Smooth muscle cell (in vitro differentiated cells): ENCODE results near the gene NSUN2. TPM values are rescaled to one million over a fixed set of nuclear protein-coding genes. Genes with fewer than 3 reads are reported as not detected.

Source experiments
- DNase-seq: peaks from one replicate; lab custom pipeline; 2025; ENCODE audit not compliant: unreplicated experiment; lab: John Stamatoyannopoulos, UW
- H2AFZ ChIP-seq: fragments of 200-600 bp; sonication (generic); 2 replicates; pipeline ENCODE4 v1.6.0; 2016; ENCODE audit warnings: antibody characterized with exemption, low read depth, mild to moderate bottlenecking
- H3F3A ChIP-seq: fragments of 200-600 bp; sonication (generic); 2 replicates; pipeline ENCODE4 v1.6.0; 2017; ENCODE audit warnings: antibody characterized with exemption, low read depth
- H3K27ac ChIP-seq: fragments of 200-600 bp; sonication (generic); 2 replicates; pipeline ENCODE4 v1.5.1; 2016; ENCODE audit warnings: low read depth, mild to moderate bottlenecking
- H3K27me3 ChIP-seq: fragments of 200-600 bp; sonication (generic); 2 replicates; pipeline ENCODE4 v1.6.1; 2016; ENCODE audit warnings: low read depth, mild to moderate bottlenecking
- H3K36me3 ChIP-seq: fragments of 200-600 bp; sonication (generic); 2 replicates; pipeline ENCODE4 v1.5.1; 2016; ENCODE audit warnings: low read depth
- H3K4me1 ChIP-seq: fragments of 200-600 bp; sonication (generic); 2 replicates; pipeline ENCODE4 v1.5.1; 2016; ENCODE audit warnings: low read depth
- H3K4me2 ChIP-seq: fragments of 200-600 bp; sonication (generic); 2 replicates; pipeline ENCODE4 v1.6.0; 2016; ENCODE audit warnings: mild to moderate bottlenecking
- H3K4me3 ChIP-seq: fragments of 200-600 bp; sonication (generic); 2 replicates; pipeline ENCODE4 v1.5.1; 2016; ENCODE audit warnings: mild to moderate bottlenecking
- H3K79me2 ChIP-seq: fragments of 200-600 bp; sonication (generic); 2 replicates; pipeline ENCODE4 v1.6.0; 2016; ENCODE audit warnings: low read depth, mild to moderate bottlenecking
- H3K9ac ChIP-seq: fragments of 200-600 bp; sonication (generic); 2 replicates; pipeline ENCODE4 v1.6.0; 2016; ENCODE audit warnings: low read depth
- H3K9me3 ChIP-seq: fragments of 200-600 bp; sonication (generic); replicated peaks from 2 replicates; pipeline ENCODE4 v1.5.1; 2016; ENCODE audit warnings: low read depth
- H4K20me1 ChIP-seq: fragments of 200-600 bp; sonication (generic); 2 replicates; pipeline ENCODE4 v1.6.0; 2016; ENCODE audit warnings: low read depth
- WGBS: methylation state at CpG from one replicate; pipeline ENCODE4 v1.1.7; 2016; ENCODE audit warnings: low lambda C conversion rate; 5-methylcytosine and 5-hydroxymethylcytosine counted together
- polyA plus RNA-seq: library from polyadenylated mRNA; unstranded; fragments of >200 nt; fragmentation: Nextera tagmentation; extraction: Ambion mirVana; gene quantifications from 2 replicates; pipeline ENCODE4 v1.2.1, GENCODE V29; 2016
- total RNA-seq: library from RNA; depleted of rRNA; stranded (reverse); fragments of >200 nt; gene quantifications from 2 replicates; pipeline ENCODE4 v1.2.3, GENCODE V29; 2014
- TF ChIP-seq, protein P1 (sequence below): fragments of 200-600 bp; sonication (generic); IDR thresholded peaks from 2 replicates; pipeline ENCODE4 v1.5.1; 2017; ENCODE audit warnings: borderline replicate concordance, mild to moderate bottlenecking, antibody characterized with exemption; ENCODE audit not compliant: insufficient read depth, poor library complexity, severe bottlenecking

NSUN2 gene
- total and polyA plus RNA-seq, 2 experiments from 2014 or later, result 29.3 to 34.4 TPM

DNA sequence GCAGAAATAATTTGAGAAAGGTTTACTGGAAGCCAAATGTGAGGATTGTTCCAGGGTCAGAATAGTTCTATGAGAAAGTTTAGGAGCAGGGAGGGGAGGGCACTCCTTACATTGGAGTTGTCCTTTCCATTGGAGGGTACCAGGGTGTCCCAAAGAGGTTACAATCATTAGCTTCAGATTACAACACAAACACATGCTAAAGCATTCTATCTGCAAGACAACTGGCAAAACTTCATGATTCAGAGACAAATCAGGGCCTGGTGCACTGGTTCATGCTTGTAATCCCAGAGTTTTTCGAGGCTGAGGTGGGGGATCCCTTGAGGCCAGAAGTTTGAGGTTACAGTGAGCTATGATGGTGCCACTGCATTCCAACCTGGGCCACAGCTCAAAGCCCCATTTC, 51.8 kb downstream of the NSUN2 start:
- Histone ChIP-seq H3K9me3 (no peaks in the 10 kb centered on the region), H3K27me3 (peaks cover 72% of the 10 kb centered on the region), H4K20me1 (no peaks in the 10 kb centered on the region), H3K36me3 (no peaks in the 10 kb centered on the region), H3K9ac (no peak overlapping the region), H3F3A (no peaks in the 10 kb centered on the region), H3K79me2 (no peaks in the 10 kb centered on the region), H2AFZ (no peak overlapping the region), H3K4me2 (no peak overlapping the region), H3K27ac (no peak overlapping the region), H3K4me3 (no peak overlapping the region), H3K4me1 (no peaks in the 10 kb centered on the region)
- no peak for DNase-seq
- TF ChIP-seq, protein P1, sequence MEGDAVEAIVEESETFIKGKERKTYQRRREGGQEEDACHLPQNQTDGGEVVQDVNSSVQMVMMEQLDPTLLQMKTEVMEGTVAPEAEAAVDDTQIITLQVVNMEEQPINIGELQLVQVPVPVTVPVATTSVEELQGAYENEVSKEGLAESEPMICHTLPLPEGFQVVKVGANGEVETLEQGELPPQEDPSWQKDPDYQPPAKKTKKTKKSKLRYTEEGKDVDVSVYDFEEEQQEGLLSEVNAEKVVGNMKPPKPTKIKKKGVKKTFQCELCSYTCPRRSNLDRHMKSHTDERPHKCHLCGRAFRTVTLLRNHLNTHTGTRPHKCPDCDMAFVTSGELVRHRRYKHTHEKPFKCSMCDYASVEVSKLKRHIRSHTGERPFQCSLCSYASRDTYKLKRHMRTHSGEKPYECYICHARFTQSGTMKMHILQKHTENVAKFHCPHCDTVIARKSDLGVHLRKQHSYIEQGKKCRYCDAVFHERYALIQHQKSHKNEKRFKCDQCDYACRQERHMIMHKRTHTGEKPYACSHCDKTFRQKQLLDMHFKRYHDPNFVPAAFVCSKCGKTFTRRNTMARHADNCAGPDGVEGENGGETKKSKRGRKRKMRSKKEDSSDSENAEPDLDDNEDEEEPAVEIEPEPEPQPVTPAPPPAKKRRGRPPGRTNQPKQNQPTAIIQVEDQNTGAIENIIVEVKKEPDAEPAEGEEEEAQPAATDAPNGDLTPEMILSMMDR, result no peak
- WGBS, result 85% methylated on average over 1 of the region's 1 CpG

DNA sequence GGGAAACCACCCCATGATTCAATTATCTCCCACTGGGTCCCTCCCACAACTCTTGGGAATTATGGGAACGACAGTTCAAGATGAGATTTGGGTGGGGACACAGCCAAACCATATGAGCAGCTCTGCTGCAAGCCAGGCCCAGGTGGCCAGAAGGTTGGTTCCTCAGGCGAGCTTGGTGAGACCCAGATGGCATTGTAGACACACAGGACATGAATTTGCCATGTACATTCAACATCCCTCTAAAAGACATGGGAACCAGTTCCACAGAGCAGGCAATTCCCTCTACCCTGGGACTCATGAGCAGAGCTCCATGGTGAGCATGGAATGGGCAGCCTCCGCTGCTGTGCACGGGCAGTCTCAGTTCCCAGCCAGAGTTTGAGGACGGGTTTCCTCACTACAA, 53.3 kb downstream of the NSUN2 start:
- 79% methylated on average over 5 of the region's 5 CpGs for WGBS
- H3K9me3 ChIP-seq, result no peaks in the 10 kb centered on the region
- no peak overlapping the region for H3K27ac ChIP-seq
- H3K4me1 ChIP-seq, result no peaks in the 10 kb centered on the region
- H3K4me3 ChIP-seq, result no peak overlapping the region
- TF ChIP-seq, protein P1, result no peak
- no peaks in the 10 kb centered on the region for H4K20me1 ChIP-seq
- H3F3A ChIP-seq, result no peaks in the 10 kb centered on the region
- no peak for DNase-seq
- peaks cover 58% of the 10 kb centered on the region for H3K27me3 ChIP-seq
- H3K79me2 ChIP-seq, result no peaks in the 10 kb centered on the region
- no peak overlapping the region for H3K9ac ChIP-seq
- no peaks in the 10 kb centered on the region for H3K36me3 ChIP-seq
- H2AFZ ChIP-seq, result no peak overlapping the region
- no peak overlapping the region for H3K4me2 ChIP-seq

DNA sequence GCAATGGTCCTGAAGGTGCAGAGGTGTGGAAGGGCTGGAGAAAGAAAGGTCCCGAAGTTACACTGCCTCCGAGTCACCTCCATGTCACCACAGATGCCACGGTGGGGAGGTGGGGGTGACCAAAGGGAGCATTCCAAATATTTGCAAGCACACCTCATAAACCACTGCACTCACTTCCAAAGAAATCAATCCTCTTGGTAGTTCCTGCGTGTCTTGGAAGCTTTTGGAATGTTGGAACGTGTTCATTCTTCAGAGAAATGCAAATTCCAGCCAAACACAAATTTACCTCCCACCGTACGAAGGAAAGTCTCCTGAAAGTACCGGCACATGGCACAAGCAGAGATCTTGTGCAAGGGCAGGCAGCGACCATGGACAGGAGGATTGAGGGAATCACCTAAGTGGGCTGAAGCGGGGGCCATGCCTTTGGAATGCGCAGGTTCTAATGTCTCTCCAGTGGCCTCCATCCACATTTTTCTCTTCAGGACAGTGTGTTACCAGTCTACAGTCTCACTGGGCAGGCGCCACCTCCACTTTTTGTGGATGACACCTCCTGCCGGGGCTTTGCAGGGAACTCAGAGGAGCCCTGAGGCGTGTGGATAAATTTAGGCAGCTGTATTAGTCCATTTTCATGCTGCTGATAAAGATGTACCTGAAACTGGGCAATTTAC, 54.0 kb downstream of the NSUN2 start:
- TF ChIP-seq, protein P1, result no peak
- Histone ChIP-seq H3K79me2 (no peaks in the 10 kb centered on the region), H3K4me1 (no peaks in the 10 kb centered on the region), H3K27me3 (peaks cover 51% of the 10 kb centered on the region), H2AFZ (no peak overlapping the region), H3K4me3 (no peak overlapping the region), H3K4me2 (no peak overlapping the region), H3K36me3 (no peaks in the 10 kb centered on the region), H3F3A (no peaks in the 10 kb centered on the region), H3K9me3 (no peaks in the 10 kb centered on the region), H3K9ac (no peak overlapping the region), H3K27ac (no peak overlapping the region), H4K20me1 (no peaks in the 10 kb centered on the region)
- WGBS, result 91% methylated on average over 14 of the region's 14 CpGs
- DNase-seq, result no peak
